ENCODE data around the gene NXNL2.

Gene NXNL2

DNA sequence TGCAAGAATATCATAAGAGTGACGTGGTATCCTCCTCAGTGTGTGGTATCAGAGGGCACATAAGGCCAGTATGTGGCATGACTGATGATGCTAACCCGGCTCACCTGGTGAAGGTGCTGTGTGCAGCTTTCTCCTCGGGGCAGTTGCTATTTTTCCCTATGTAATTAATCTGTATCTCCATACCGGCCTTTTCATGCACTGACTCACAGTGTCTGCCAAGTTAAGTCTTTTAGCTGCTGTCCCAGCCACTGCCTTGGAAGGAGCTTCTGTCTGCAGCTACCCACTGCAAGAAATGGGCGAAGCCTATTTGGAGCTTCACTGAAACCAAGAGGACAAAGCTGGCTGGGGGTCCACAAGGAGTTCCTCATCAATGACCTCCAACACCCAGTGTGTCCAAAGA, 46.0 kb downstream of the NXNL2 start:
- DNase-seq: no peak

DNA sequence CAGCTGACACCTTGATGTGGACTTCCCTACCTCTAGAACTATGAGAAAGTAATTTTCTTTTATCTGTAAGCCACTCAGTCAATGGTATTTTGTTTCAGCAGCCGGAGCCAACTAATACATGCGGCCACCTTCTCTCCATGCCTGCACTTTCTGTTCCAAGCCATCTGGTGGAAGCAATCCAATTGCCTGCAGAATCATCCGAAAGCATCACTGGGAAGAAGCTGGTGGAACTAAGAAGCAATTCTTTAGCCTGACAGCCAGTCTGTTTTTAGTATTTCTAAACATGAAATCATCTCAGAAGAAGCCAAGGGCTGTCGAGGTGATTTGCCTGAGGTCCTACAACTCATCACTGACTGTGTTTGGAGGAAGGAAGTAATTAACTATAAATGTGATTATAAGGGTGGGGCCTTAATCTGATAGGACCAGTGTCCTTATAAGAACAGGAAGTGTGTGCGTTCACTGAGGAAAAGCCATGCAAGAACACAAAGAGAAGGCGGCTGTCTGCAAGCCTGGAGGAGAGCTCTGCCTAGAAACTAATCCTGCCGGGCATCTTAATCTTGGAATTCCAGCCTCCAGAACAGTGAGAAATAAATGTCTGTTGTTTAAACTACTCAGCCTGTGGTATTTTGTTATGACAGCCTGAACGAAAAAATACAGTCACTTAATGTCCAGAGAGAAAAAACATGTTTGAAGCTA, 49.1 kb downstream of the NXNL2 start:
- DNase-seq: no peak

DNA sequence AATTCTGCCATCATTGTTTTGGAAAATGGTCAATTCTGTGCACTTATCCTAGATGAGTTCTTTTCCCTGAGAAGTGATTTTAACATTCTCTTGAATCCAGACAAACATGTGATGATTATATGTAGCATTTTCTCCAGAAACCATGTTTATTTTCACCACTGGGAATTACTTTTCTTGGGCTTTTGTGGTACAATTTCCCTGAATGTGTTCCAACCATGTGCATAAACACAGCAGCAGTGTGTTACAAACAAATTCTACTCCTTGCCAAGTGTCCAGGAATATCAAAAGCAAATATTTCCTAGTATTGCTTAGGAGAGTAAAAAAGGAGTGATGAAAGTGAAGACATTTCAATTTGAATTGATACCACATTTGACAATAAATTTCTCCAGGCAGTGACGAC, 50.4 kb downstream of the NXNL2 start:
- DNase-seq: no peak

DNA sequence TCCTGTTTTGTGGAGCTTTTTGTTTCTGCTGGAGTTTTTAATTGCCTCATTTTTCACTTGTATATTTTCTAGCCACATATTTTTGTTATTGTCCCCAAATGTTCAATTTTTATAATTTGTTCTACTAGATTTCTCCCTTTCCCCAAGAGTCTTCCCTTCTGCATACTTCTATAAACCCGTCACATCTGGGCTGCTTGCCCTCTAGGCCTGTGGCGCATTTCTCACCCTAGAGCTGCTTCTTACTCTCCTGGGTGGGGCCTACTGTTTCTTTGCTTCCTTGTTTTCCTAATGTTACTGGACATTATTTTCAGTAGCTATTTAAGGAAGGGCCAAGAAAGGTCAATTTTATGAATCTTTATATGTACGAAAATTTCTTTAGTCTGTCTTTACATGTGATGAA, 51.5 kb downstream of the NXNL2 start:
- DNase-seq: no peak

DNA sequence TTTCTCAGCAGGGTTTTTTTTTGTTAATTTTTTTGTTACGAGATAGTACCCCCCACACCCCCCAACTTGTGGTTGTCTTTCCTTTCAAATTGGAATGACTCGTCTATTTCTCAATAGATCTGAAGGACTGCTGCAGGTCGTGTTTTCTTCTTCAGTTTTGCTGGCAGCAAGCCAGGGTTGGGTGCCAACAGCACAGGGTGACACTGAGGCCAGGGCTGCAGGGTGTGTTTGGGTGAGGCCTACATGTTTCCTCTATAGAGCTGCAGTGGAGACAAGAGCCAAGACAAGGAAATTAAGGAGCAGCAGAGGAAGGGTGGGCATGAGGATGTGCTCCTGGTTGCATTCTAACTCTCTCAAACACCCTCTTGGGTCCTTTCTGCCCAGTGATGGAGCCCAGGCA, 52.2 kb downstream of the NXNL2 start:
- no peak for DNase-seq

DNA sequence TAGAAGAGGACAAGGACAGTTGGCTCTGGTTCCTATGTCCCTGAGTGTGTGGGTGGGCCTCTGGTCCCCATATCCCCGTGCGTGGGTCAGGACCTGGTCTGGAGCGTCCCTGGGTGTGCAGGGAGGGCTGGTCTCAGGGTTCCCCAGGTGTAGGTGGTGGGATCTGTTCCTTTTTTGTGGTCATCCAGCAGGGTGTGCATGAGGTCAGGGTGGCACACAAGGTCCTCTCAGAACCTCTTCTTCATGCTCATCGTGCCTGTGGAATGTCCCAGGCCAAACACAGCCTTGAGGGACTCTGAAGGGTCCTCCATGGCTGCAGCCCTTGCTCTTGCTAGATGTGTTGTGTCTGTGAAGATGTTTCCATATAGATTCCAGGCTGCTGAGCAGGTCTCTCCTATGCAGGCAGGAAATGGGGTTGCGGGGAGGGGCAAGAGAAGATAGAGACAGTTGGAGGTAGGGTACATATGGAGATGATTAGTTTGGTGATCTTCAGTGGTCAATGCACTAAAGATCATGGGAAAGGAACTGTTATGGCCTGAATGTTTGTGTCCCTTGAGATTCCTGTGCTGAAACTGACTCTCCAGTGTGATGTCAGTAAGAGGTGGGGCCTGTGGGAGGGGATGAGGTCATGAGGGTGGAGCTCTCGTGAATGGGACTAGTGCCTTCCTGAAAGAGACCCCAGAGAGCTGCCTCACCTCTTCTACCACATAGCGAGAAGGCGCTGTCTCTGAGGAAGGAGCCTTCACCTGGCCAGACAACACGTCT, 53.1 kb downstream of the NXNL2 start:
- DNase-seq: no peak

DNA sequence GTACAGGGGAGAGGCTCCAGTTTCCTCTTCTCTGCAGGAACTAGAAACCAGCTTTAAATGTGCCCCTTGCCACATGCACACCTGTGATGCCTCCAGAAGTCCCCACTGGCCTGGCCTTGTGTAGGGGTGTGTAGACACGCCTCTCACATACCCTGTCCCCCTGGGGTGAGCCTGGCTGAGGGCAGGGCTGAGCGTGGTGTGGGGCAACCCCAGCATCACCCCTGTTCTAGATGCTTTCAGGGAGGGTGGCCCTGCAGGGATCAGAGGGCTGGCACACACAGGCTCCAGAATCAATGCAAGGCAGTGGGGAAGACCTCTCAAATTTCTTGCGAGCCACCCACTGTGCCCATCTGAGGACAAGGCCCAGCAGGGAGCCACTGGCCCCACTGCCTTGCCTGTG, 54.7 kb downstream of the NXNL2 start:
- DNase-seq: no peak

DNA sequence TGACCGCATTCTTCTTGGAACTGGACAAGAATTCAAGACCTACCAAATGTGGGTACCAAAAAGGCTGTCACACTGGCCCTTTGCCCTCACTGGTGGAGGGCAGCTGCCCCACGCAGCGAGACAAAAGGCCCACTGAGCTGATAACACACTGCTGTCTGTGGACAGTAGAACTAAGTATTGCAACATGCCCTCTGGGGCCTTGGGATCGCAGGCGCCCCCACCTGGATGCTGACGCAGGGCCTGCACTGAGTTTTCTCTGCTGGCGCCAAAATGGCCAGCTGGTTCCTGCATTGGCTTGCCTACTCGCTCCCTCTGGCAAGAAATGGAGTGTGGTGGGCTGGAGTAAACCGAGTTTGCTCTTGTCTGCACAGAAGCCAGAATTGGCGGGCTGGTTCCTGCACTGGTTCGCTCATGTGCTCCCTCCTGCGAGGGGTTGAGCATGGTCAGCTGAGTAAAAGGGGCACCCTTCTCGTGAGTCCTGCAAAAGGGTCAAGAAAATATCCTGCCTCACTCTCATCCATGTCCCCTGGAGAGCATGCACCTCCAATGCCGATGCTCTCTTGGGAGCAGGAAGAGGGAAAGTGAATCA, 55.7 kb downstream of the NXNL2 start:
- DNase-seq: no peak

DNA sequence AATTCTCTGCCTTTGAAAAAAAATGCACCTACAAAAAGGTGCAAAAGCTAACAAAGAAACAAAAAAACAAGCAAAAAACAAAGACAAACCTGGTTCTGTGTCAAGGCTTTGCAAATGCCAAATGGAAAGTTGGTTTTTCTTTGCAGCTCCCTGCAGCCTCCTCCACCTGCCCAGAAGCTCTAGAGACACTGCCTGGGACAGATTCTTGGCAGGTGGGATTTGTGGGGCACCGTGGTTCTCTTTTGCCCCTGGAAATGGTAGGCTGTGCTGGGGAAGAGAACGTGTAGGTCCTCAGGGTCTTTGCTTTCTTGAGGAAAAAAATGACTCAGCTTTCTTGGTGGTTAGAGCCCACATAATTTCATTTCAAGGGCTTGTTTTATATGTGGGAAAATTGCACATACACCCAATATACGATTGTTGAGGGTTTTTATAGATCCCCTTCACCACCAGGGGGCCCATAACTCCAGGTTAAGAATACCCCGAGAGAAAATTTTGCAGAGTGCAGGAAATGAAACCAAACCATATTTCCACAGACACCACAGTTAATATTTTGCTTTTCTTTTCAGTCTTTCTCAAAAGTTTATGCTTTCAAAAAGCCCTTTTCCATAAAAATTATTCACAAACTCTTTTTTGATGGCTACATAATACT, 58.7 kb downstream of the NXNL2 start:
- no peak for DNase-seq
